K562 (cell line): Measurements from ENCODE around the gene TBL2.

Experiments
- ZBTB8A ChIP-seq: fragments of 450-650 bp; IDR thresholded peaks from 2 replicates; pipeline ENCODE4 v1.6.1; 2018; ENCODE audit warnings: mild to moderate bottlenecking, moderate library complexity; ENCODE audit not compliant: partially characterized antibody
- TF ChIP-seq, protein P1 (sequence below): fragments of 200-800 bp; sonication (Bioruptor generic); IDR thresholded peaks from 2 replicates; pipeline ENCODE4 v1.6.1; 2017; ENCODE audit warnings: missing genetic modification characterization, missing compliant biosample characterization

- TF ChIP-seq ZBTB8A, result no peak
- TF ChIP-seq, protein P1, sequence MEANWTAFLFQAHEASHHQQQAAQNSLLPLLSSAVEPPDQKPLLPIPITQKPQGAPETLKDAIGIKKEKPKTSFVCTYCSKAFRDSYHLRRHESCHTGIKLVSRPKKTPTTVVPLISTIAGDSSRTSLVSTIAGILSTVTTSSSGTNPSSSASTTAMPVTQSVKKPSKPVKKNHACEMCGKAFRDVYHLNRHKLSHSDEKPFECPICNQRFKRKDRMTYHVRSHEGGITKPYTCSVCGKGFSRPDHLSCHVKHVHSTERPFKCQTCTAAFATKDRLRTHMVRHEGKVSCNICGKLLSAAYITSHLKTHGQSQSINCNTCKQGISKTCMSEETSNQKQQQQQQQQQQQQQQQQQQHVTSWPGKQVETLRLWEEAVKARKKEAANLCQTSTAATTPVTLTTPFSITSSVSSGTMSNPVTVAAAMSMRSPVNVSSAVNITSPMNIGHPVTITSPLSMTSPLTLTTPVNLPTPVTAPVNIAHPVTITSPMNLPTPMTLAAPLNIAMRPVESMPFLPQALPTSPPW (CRISPR knock-in tag), result no peak
Measured at GRCh38 chr7:73570521-73570920, 7.9 kb downstream of the TBL2 start.
